A549 (cell line): ENCODE data around the gene C2. TPM values are rescaled to one million over a fixed set of nuclear protein-coding genes. Genes with fewer than 3 reads are reported as not detected.

ENCODE experiments used
- ATAC-seq, 2 experiments: fragments of 200-7000 bp in 1 of 2; fragments of >200 bp in 1 of 2; cut with Nextera tagmentation in 1 of 2; cut with Tn5 transposase in 1 of 2; 3 replicates each; pipeline versions ENCODE4 v1.8.0 to v1.9.1; 2018 to 2020; ENCODE audit warnings: mild to moderate bottlenecking in 1 of 2, moderate library complexity in 1 of 2
- CTCF ChIA-PET: fragments of 300-600 bp; sonication (Branson Sonifier 250); formaldehyde crosslinking; extraction: SDS; loops from one replicate; lab custom pipeline; 2021; ENCODE audit warnings: antibody characterized with exemption, inconsistent platforms; lab: Yijun Ruan, JAX
- POLR2A ChIA-PET: fragments of 350-600 bp; formaldehyde crosslinking; extraction: SDS; loops from one replicate; lab custom pipeline; 2021; ENCODE audit warnings: antibody characterized with exemption, inconsistent platforms; lab: Yijun Ruan, JAX
- DNase-seq, 2 experiments: peaks; one replicate each; pipeline versions ENCODE4 v3.0.0 to v3.0.0-alpha.2; 2011 to 2016; ENCODE audit warnings: low read depth in 1 of 2, low spot score in 1 of 2
- FAIRE-seq: peaks from 2 replicates; lab custom pipeline; 2011; peaks lifted over from hg19 to GRCh38; lab: Jason Lieb, UNC
- H3K27ac ChIP-seq, 2 experiments: fragments of >200 bp; sonication (Bioruptor Twin); formaldehyde crosslinking; 3 replicates each; pipeline ENCODE4 v1.5.1; 2016 to 2017
- H3K4me1 ChIP-seq: fragments of >200 bp; sonication (Bioruptor Twin); formaldehyde crosslinking; 3 replicates; pipeline ENCODE4 v1.6.1; 2016
- H3K4me2 ChIP-seq: fragments of >200 bp; sonication (Bioruptor Twin); formaldehyde crosslinking; 3 replicates; pipeline ENCODE4 v1.6.1; 2016
- H3K4me3 ChIP-seq: fragments of >200 bp; sonication (Bioruptor Twin); formaldehyde crosslinking; 3 replicates; pipeline ENCODE4 v1.5.1; 2016
- H3K9me3 ChIP-seq: fragments of >200 bp; sonication (Bioruptor Twin); formaldehyde crosslinking; 3 replicates; pipeline ENCODE4 v1.6.1; 2016
- BHLHE40 ChIP-seq: IDR thresholded peaks from 2 replicates; pipeline ENCODE4 v1.6.1; 2012; ENCODE audit warnings: low read depth, low read length, inconsistent platforms
- CBX8 ChIP-seq: fragments of 200-600 bp; sonication (generic); IDR thresholded peaks from 2 replicates; pipeline ENCODE4 v1.6.1; 2016
- CEBPB ChIP-seq, 2 experiments: fragments of >200 bp in 1 of 2; sonication (Bioruptor Twin) in 1 of 2; formaldehyde crosslinking in 1 of 2; IDR thresholded peaks; 2 replicates each; pipeline ENCODE4 v1.6.1; 2012 to 2016
- CHD4 ChIP-seq: fragments of 200-600 bp; sonication (generic); IDR thresholded peaks from 2 replicates; pipeline ENCODE4 v1.6.1; 2016; ENCODE audit warnings: antibody characterized with exemption, mild to moderate bottlenecking, borderline replicate concordance
- E2F6 ChIP-seq: IDR thresholded peaks from 2 replicates; pipeline ENCODE4 v1.6.1; 2012; ENCODE audit warnings: low read depth, borderline replicate concordance
- EHF ChIP-seq: fragments of 250-450 bp; sonication (Bioruptor Pico); IDR thresholded peaks from 2 replicates; pipeline ENCODE4 v1.5.0; 2020; ENCODE audit warnings: mild to moderate bottlenecking
- EP300 ChIP-seq, 2 experiments: fragments of >200 bp; sonication (Bioruptor Twin); formaldehyde crosslinking; IDR thresholded peaks; 2 replicates in 1 of 2; 3 replicates in 1 of 2; pipeline ENCODE4 v1.6.1; 2016 to 2017
- ESRRA ChIP-seq: fragments of 150-350 bp; IDR thresholded peaks from 2 replicates; pipeline ENCODE4 v1.6.1; 2014; ENCODE audit warnings: mild to moderate bottlenecking, low read length, borderline replicate concordance
- FOXS1 ChIP-seq: fragments of 250-450 bp; sonication (Bioruptor Pico); IDR thresholded peaks from 2 replicates; pipeline ENCODE4 v1.5.0; 2020; ENCODE audit warnings: mild to moderate bottlenecking, moderate library complexity
- GATA3 ChIP-seq: IDR thresholded peaks from 2 replicates; pipeline ENCODE4 v1.6.1; 2012; ENCODE audit warnings: borderline replicate concordance
- HMGXB4 ChIP-seq: fragments of 250-450 bp; sonication (Bioruptor Pico); IDR thresholded peaks from 2 replicates; pipeline ENCODE4 v1.5.0; 2021; ENCODE audit warnings: mild to moderate bottlenecking, moderate library complexity, borderline replicate concordance
- HOXA7 ChIP-seq: fragments of 250-450 bp; sonication (Bioruptor Pico); IDR thresholded peaks from 2 replicates; pipeline ENCODE4 v1.5.0; 2020; ENCODE audit warnings: mild to moderate bottlenecking, moderate library complexity
- HOXB13 ChIP-seq: fragments of 250-450 bp; sonication (Bioruptor Pico); IDR thresholded peaks from 2 replicates; pipeline ENCODE4 v1.5.0; 2020; ENCODE audit warnings: low read depth, mild to moderate bottlenecking, moderate library complexity
- MAFK ChIP-seq: fragments of 450-650 bp; IDR thresholded peaks from 2 replicates; pipeline ENCODE4 v1.6.1; 2014; ENCODE audit not compliant: partially characterized antibody
- MAX ChIP-seq: IDR thresholded peaks from 2 replicates; pipeline ENCODE4 v1.6.1; 2012
- MAZ ChIP-seq: fragments of 150-350 bp; IDR thresholded peaks from 2 replicates; pipeline ENCODE4 v1.6.1; 2014; ENCODE audit warnings: antibody characterized with exemption, low read depth, low read length, borderline replicate concordance
- MYC ChIP-seq: IDR thresholded peaks from 2 replicates; pipeline ENCODE4 v1.6.1; 2012; ENCODE audit warnings: mild to moderate bottlenecking, inconsistent platforms, low read length, improper control_type of control experiment, borderline replicate concordance
- PHF8 ChIP-seq: fragments of 200-600 bp; sonication (generic); IDR thresholded peaks from 2 replicates; pipeline ENCODE4 v1.6.1; 2016; ENCODE audit warnings: low read depth, mild to moderate bottlenecking, antibody characterized with exemption, moderate library complexity, borderline replicate concordance
- RAD21 ChIP-seq, 2 experiments: fragments of >200 bp in 1 of 2; sonication (Bioruptor Twin) in 1 of 2; formaldehyde crosslinking in 1 of 2; IDR thresholded peaks in 1 of 2; conservative IDR thresholded peaks in 1 of 2; 2 replicates in 1 of 2; 3 replicates in 1 of 2; pipeline ENCODE4 v1.6.1; 2012 to 2018; ENCODE audit warnings: inconsistent platforms in 1 of 2
- RCOR1 ChIP-seq: fragments of 150-350 bp; IDR thresholded peaks from 2 replicates; pipeline ENCODE4 v1.6.1; 2014; ENCODE audit warnings: antibody characterized with exemption, low read length, low read depth
- RFX5 ChIP-seq: fragments of 450-650 bp; IDR thresholded peaks from 2 replicates; pipeline ENCODE4 v1.7.1; 2014; ENCODE audit warnings: antibody characterized with exemption, mild to moderate bottlenecking, moderate library complexity
- TP53 ChIP-seq: fragments of 250-450 bp; sonication (Bioruptor Pico); IDR thresholded peaks from 2 replicates; pipeline ENCODE4 v1.5.0; 2021; ENCODE audit warnings: mild to moderate bottlenecking, moderate library complexity
- USF2 ChIP-seq: fragments of 450-650 bp; IDR thresholded peaks from 2 replicates; pipeline ENCODE4 v1.6.1; 2014; ENCODE audit warnings: antibody characterized with exemption
- ZSCAN20 ChIP-seq: fragments of 250-450 bp; sonication (Bioruptor Pico); IDR thresholded peaks from 2 replicates; pipeline ENCODE4 v1.8.0; 2022; ENCODE audit warnings: mild to moderate bottlenecking, moderate library complexity
- WGBS: methylation state at CpG from one replicate; pipeline ENCODE4 v1.1.6; 2017; ENCODE audit errors: missing lambda C conversion rate; 5-methylcytosine and 5-hydroxymethylcytosine counted together
- polyA plus RNA-seq, 4 experiments: library from polyadenylated mRNA; depleted of rRNA in 3 of 4; stranded (reverse); fragments of >200 nt; fragmentation: RNase III in 1 of 4; extraction: RNeasy Plus Mini Kit Qiagen cat#74134 plus additional on column Dnase treatment in 1 of 4; gene quantifications; 2 replicates in 3 of 4; 3 replicates in 1 of 4; pipeline ENCODE4 v1.2.3, GENCODE V29; 2011 to 2017

The C2 gene
- polyA plus RNA-seq, 2 of the 4 experiments (the other 2 are of a cell fraction): 0.22 to 0.87 TPM

- 99% methylated on average over 15 of the region's 22 CpGs for WGBS
- no peak overlapping the region for H3K27ac ChIP-seq
- H3K4me1 ChIP-seq: no peaks in the 10 kb centered on the region
- no peak overlapping the region for H3K4me3 ChIP-seq
- DNase-seq: no peak
- POLR2A ChIA-PET: no interaction called here
- ATAC-seq: no peak
- CTCF ChIA-PET: interaction anchor here (1.4 to 1.8 kb wide), 2 partner anchors 13 to 67 kb away, joined by 6 to 12 read pairs; partner anchors contain the start of gene EHMT2
- TF ChIP-seq USF2 (no peak), MAX (no peak)
- TF ChIP-seq, all 56 proteins: peak for 0
- Histone ChIP-seq H3K9me3 (no peaks in the 10 kb centered on the region), H3K4me2 (no peak overlapping the region)
- no peak for FAIRE-seq
These were observed 42.9 kb upstream of the C2 start for GRCh38 chr6:31884528-31885035.

- Histone ChIP-seq H3K27ac (no peak overlapping the region), H3K4me3 (no peak overlapping the region), H3K4me2 (no peak overlapping the region), H3K4me1 (no peaks in the 10 kb centered on the region), H3K9me3 (no peaks in the 10 kb centered on the region)
- ChIA-PET POLR2A (no interaction called here), CTCF (interaction anchor here (1.4 kb wide), 1 partner anchor 11 kb away, joined by 5 read pairs; no protein-coding TSS in a partner anchor)
- DNase-seq: no peak
- no peak for ATAC-seq
- FAIRE-seq: no peak
- 88% methylated on average over 8 of the region's 18 CpGs for WGBS
- TF ChIP-seq RAD21 (conservative IDR thresholded peaks at IDR 0.05 in 1 of 2, IDR thresholded peaks at IDR 0.05 in 1 of 2) (no peak), CEBPB (IDR thresholded peaks at IDR 0.05) (no peak), GATA3 (no peak), MYC (no peak), PHF8 (no peak), BHLHE40 (no peak), ZSCAN20 (no peak), MAZ (no peak), EP300 (IDR thresholded peaks at IDR 0.05) (no peak), HMGXB4 (CRISPR knock-in tag) (no peak), ESRRA (no peak), RCOR1 (no peak), EHF (CRISPR knock-in tag) (no peak), MAX (no peak), CHD4 (no peak), RFX5 (no peak), HOXA7 (CRISPR knock-in tag) (no peak)
These were observed 41.0 kb upstream of the C2 start for GRCh38 chr6:31886541-31886991.

- ChIA-PET CTCF (interaction anchor here (0.8 to 3.5 kb wide), 7 partner anchors 9 to 135 kb away, joined by 3 to 25 read pairs (median 3); partner anchors contain the start of gene SLC44A4), POLR2A (no interaction called here)
- FAIRE-seq: no peak
These were observed 40.1 kb upstream of the C2 start for GRCh38 chr6:31887173-31888007.

More at GRCh38 chr6:31887173-31888007, 40.1 kb upstream of the C2 start:
- Histone ChIP-seq H3K9me3 (no peaks in the 10 kb centered on the region), H3K4me1 (no peaks in the 10 kb centered on the region), H3K27ac (no peak overlapping the region), H3K4me3 (no peak overlapping the region), H3K4me2 (no peak overlapping the region)
- no peak; a peak in 1 of 6 replicates for ATAC-seq
- no peak for DNase-seq
- TF ChIP-seq MAFK (no peak), HOXB13 (CRISPR knock-in tag) (no peak), TP53 (no peak), PHF8 (no peak), MAZ (no peak), ESRRA (no peak), ZSCAN20 (no peak), E2F6 (no peak), CBX8 (no peak), HOXA7 (CRISPR knock-in tag) (no peak), FOXS1 (CRISPR knock-in tag) (no peak), EP300 (IDR thresholded peaks at IDR 0.05) (no peak), MYC (no peak)
- WGBS: 50% methylated on average over 2 of the region's 19 CpGs
